Fibroblast of skin of right biceps (primary cell): ENCODE results near the gene ST6GALNAC3.
A peak's percentile ranks its signal among the peaks of the same experiment; 100 is the strongest.

Experiments
- DNase-seq: peaks from one replicate; pipeline ENCODE4 v3.0.0-alpha.2; 2013

Gene ST6GALNAC3

GRCh38 chr1:76371941-76372340, 297.4 kb downstream of the ST6GALNAC3 start:
- no peak for DNase-seq

GRCh38 chr1:76374086-76374485, 299.5 kb downstream of the ST6GALNAC3 start:
- DNase-seq: no peak

- DNase-seq: no peak
Measured at GRCh38 chr1:76377247-76377646, 302.7 kb downstream of the ST6GALNAC3 start.

DNA sequence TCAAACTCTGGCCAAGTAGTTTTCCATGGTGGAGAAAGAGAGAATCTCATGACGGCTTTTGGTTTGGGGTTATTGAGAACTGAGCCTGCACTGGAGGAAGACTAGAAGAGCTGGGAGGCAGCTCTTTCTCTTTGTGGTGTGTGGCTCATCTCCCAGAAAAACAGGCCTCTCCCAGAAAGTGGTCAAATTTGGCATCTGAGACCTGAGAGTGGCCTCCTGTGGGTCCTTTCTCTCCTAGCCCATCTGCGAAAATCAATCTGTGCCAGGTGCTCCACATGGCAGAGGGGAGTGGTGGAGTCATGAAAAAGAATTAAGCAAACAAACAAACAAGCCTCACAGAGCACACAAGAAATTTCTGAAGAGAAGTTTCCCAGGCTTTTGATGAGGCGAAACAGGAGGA, 305.0 kb downstream of the ST6GALNAC3 start:
- no peak for DNase-seq

GRCh38 chr1:76381450-76382097, 307.0 kb downstream of the ST6GALNAC3 start:
- peak; percentile 35 for DNase-seq

- DNase-seq: no peak
Measured at GRCh38 chr1:76388261-76388660, 313.7 kb downstream of the ST6GALNAC3 start.

- DNase-seq: no peak
Measured at GRCh38 chr1:76390456-76390855, 315.9 kb downstream of the ST6GALNAC3 start.

DNA sequence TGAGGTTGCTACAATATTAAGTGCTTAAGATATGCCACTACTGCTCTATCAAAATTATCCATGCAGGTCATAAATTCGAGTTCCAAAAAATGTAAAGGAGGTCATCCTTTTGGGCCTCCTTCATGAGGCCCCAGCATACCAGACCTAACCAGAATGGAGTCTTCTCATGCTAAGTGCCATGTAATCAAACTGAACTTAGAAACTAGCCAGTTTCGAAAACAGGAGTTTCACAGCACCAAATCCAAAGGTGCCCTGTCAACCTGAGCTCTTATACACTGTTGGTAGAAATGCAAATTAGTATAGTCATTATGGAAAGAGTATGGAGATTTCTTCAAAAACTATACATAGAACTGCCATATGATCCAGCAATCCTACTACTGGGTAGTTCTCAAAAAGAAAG, 320.5 kb downstream of the ST6GALNAC3 start:
- no peak for DNase-seq

- no peak for DNase-seq
Measured at GRCh38 chr1:76402128-76402527, 327.6 kb downstream of the ST6GALNAC3 start.

GRCh38 chr1:76408303-76408702, 333.8 kb downstream of the ST6GALNAC3 start:
- no peak for DNase-seq

GRCh38 chr1:76410499-76410898, 336.0 kb downstream of the ST6GALNAC3 start:
- no peak for DNase-seq

- DNase-seq: no peak
Measured at GRCh38 chr1:76418531-76418930, 344.0 kb downstream of the ST6GALNAC3 start.

GRCh38 chr1:76419603-76420002, 345.1 kb downstream of the ST6GALNAC3 start:
- no peak for DNase-seq

DNA sequence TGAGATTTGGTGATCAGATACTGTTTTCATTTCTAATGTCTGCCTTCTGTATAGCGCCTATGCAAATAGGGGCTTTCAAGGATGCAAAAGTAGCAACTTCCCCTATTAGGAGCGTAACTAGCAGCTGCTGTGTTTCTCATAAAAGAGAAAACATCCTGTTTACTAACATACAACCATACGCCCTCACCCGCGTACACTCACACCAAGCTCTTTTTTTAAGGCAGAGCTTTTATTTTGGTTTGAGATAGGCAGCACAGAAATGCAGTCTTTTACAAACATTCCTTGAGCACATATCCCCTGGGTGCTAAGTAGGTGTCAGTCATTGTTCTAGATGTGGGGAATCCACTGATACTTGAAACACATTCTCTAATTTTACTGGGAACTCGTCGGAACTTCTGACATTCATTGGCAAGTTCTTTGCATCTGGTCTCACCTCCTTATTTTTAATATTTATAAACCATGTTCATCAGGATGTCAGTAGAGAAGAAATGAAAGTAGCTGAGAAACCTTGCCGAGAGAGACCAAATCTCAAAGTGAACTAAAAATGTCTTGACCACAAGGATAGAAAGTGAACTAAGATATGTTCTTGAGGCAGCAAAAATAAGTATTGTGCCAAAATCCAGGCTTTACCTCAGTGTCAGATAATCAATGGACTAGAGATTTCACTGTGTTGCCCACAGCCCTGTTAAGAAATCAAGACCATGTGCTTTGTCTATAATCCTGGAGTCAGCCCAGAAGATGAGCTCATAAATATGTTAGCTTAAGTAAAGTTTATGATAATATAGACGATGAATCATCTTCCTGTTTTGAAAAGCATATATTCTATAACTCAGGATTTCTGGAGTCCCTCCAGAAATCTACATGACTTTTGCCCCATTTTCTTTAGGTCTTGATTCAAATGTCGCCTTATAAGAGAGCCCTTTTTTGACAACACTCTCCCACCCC, 350.9 kb downstream of the ST6GALNAC3 start:
- peak; percentile 93 for DNase-seq

DNA sequence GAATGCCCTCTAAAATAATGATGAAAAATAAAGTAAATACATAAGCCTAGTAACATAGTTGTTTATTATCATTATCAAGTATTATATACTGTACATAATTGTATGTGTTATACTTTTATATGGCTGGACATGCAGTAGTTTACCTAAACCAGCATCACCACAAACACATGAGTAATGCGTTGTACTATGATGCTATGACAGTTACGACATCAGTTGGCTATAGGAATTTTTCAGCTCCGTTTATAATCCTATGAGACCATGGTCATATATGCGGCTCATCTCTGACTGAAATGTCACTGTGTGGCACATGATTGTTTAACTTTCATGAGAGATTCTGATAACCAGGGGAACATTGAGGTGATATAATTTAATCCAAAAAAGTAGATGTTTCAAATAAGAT, 352.1 kb downstream of the ST6GALNAC3 start:
- DNase-seq: peak; percentile 38

GRCh38 chr1:76428028-76428427, 353.5 kb downstream of the ST6GALNAC3 start:
- DNase-seq: peak; percentile 62

GRCh38 chr1:76430531-76430930, 356.0 kb downstream of the ST6GALNAC3 start:
- no peak for DNase-seq

DNA sequence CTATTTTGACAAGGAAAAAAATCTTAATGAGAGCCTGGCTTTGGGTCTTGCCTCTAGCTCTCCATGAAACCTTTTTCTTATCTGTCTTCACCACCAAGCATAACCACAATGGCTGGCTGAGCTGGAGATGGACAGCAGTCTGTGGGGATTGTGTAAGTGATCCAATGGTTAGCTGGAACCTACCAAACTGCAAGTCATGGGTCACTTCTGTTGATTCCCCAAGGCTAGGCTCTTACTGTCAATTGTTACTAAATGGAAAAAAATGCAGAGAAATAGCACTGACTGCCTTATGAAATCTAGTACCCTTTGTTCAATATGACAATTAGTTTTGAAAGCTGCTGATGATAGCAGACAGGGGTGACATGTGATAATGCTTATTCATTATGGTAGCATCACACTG, 359.0 kb downstream of the ST6GALNAC3 start:
- DNase-seq: peak; percentile 34

DNA sequence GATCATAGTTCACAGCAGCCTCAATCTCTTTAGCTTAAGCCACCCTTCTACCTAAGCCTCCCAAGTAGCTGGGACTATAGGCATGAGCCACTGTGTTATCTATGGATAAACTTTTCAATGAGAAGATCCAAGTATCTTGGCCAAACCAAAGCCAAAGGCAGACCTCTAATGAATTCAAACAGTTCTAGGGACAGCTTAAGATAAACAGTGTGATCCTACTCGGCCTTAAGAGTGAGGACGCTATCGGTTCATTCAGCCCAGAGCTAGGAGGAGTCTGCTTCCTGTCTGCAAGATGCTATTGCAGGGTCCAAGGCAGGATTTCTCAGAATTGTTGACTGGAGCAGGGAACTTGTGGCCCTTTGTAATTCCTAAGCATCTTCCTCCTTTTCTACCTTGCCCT, 368.7 kb downstream of the ST6GALNAC3 start:
- no peak for DNase-seq

DNA sequence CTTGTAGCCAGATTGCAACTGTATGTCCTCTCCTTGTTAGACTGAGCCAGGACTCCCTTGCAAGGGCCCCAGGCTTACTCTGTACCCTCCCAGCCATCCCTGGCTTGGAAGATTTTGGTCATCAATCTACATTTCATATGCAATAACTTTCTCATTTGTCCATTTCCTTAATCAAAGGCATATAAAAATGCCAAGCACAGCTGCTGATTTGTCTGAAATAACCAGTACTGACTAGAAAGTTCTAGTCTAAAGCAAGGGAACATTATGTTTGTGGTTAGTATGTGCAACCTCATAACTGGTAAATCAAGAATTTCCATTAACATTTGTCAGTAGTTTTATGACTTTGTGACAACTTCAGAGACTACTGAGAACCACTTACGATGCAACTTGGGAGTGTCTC, 370.2 kb downstream of the ST6GALNAC3 start:
- DNase-seq: no peak

- DNase-seq: no peak
Measured at GRCh38 chr1:76450229-76450628, 375.7 kb downstream of the ST6GALNAC3 start.

- no peak for DNase-seq
Measured at GRCh38 chr1:76463278-76463677, 388.7 kb downstream of the ST6GALNAC3 start.

DNA sequence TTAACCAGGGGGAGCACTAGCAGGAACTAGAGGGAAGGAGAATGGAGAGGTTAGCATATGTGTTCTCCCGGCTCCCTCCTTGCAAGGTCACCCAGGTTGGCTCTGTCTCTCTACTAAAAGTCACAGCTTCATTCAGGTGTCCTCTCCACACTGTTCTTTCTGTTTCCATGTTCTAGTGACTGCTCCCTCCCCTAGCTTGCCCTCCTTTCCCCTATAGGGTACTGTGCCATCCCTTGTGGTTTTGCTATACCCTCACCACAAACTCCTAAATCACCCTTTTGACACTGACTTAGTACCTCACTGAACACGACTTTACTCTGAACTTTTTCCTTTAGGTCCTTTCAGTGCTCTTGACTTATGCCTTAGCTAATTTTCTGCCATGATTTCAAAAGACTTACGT, 389.3 kb downstream of the ST6GALNAC3 start:
- no peak for DNase-seq

DNA sequence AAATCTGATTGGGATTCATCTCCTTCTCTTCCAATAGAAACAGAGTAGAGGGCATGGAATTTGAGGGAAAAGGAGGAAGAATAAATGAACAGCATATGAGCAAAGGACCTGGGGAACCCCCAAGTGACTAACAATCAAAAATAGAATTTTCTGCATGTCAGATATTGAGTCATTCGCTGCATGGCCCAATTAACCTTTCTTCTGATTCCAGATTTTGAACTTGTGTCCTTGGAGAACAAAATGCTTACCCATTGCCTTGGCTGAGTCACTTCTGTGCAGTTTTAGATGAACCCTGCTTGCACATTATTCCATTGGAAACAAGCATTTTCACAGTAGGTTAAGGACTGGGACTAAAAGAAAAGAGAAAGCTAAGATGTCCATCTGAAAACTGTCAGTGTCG, 390.5 kb downstream of the ST6GALNAC3 start:
- DNase-seq: peak; percentile 80
